ENCODE results near the gene ANKRD63.

GRCh38 chr15:40306908-40307307 is 24.0 kb upstream of the ANKRD63 start:
- TF ChIP-seq MBD4 (IDR thresholded peaks at IDR 0.05; ENCODE audit: borderline replicate concordance, low read length), result no peak
- TF ChIP-seq POLR2A (IDR thresholded peaks at IDR 0.05; ENCODE audit: insufficient read depth in 1 of 2, low read depth in 2 of 2, low read length in 2 of 2), result no peak
- no peak for TF ChIP-seq MEF2D (CRISPR knock-in tag; IDR thresholded peaks at IDR 0.05)
- TF ChIP-seq EZH2 (conservative IDR thresholded peaks at IDR 0.05; ENCODE audit: low read depth, low read length), result no peak
- TF ChIP-seq ZNF274 (CRISPR knock-in tag; IDR thresholded peaks at IDR 0.05), result no peak
- TF ChIP-seq, protein P1, sequence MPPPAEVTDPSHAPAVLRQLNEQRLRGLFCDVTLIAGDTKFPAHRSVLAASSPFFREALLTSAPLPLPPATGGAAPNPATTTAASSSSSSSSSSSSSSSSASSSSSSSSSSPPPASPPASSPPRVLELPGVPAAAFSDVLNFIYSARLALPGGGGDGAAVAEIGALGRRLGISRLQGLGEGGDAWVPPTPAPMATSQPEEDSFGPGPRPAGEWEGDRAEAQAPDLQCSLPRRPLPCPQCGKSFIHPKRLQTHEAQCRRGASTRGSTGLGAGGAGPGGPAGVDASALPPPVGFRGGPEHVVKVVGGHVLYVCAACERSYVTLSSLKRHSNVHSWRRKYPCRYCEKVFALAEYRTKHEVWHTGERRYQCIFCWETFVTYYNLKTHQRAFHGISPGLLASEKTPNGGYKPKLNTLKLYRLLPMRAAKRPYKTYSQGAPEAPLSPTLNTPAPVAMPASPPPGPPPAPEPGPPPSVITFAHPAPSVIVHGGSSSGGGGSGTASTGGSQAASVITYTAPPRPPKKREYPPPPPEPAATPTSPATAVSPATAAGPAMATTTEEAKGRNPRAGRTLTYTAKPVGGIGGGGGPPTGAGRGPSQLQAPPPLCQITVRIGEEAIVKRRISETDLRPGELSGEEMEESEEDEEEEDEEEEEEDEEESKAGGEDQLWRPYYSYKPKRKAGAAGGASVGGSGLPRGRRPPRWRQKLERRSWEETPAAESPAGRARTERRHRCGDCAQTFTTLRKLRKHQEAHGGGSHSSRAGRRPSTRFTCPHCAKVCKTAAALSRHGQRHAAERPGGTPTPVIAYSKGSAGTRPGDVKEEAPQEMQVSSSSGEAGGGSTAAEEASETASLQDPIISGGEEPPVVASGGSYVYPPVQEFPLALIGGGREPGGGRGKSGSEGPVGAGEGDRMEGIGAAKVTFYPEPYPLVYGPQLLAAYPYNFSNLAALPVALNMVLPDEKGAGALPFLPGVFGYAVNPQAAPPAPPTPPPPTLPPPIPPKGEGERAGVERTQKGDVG (CRISPR knock-in tag; IDR thresholded peaks at IDR 0.05; ENCODE audit: borderline replicate concordance), result no peak
- no peak for TF ChIP-seq SMC3 (IDR thresholded peaks at IDR 0.05; ENCODE audit: low read length)
- no peak for TF ChIP-seq ZNF776 (CRISPR knock-in tag; IDR thresholded peaks at IDR 0.05)
- no peak for TF ChIP-seq TBP (CRISPR knock-in tag; IDR thresholded peaks at IDR 0.05)
